Esophagus squamous epithelium (tissue), 4 donors: ENCODE measurements around the gene CDKAL1.

Source experiments
- POLR2A ChIP-seq, 4 donors: fragments of 450-650 bp; IDR thresholded peaks; one replicate each; pipeline ENCODE4 v1.6.1; 2017; ENCODE audit warnings: antibody characterized with exemption in 4 of 4, mild to moderate bottlenecking in 4 of 4, moderate library complexity in 3 of 4
- TF ChIP-seq, protein P1 (sequence below), 6 experiments: fragments of 450-650 bp in 4 of 6; fragments of 200-600 bp in 2 of 6; sonication (generic) in 2 of 6; IDR thresholded peaks; one replicate each; pipeline ENCODE4 v1.5.1; 2016 to 2019; ENCODE audit warnings: antibody characterized with exemption in 6 of 6, mild to moderate bottlenecking in 4 of 6, moderate library complexity in 4 of 6

DNA sequence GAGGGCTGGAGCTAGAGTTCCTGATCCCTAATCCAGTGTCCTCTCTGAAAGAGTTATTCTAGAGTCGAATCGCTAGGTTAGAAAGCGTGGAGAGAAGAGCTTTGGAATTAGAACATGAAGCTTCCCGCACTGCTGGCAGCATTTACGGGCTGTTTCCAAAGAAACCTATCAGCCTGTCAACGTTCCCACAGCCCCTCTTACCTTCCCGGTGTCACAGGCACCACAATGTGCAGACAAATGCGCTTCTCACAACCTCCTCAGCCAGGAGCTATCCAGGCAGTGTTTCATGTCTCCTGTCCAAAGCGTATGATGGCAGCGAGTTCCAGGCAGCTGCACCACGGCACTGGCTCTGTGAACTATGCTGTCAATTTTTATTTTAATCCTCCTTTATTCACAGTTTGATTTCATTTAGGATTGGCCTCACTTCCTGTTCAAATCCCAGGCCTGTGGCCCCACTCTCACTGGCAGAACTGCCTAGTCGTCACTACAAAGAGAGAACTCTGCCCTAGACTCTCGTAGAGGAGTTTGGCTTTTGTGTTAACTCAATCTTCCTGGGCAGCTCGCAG, 736.5 kb downstream of the CDKAL1 start:
- no peak for TF ChIP-seq POLR2A (IDR thresholded peaks at IDR 0.05)
- TF ChIP-seq, protein P1, sequence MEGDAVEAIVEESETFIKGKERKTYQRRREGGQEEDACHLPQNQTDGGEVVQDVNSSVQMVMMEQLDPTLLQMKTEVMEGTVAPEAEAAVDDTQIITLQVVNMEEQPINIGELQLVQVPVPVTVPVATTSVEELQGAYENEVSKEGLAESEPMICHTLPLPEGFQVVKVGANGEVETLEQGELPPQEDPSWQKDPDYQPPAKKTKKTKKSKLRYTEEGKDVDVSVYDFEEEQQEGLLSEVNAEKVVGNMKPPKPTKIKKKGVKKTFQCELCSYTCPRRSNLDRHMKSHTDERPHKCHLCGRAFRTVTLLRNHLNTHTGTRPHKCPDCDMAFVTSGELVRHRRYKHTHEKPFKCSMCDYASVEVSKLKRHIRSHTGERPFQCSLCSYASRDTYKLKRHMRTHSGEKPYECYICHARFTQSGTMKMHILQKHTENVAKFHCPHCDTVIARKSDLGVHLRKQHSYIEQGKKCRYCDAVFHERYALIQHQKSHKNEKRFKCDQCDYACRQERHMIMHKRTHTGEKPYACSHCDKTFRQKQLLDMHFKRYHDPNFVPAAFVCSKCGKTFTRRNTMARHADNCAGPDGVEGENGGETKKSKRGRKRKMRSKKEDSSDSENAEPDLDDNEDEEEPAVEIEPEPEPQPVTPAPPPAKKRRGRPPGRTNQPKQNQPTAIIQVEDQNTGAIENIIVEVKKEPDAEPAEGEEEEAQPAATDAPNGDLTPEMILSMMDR (IDR thresholded peaks at IDR 0.05), result no peak
